DMS 273 treated with DMSO at 0.1 percent for 48 hours (cell line): ENCODE data around the gene IRF1.
"Not testable (repeated sequence)": the region's sequence is repeated elsewhere in the genome, so short reads cannot be mapped to it uniquely, and the experiment has no call there.

Source experiments
- DNase-seq: peaks from one replicate; lab custom pipeline; 2025; lab: John Stamatoyannopoulos, UW

IRF1 gene

GRCh38 chr5:132486318-132487094, 4.1 kb downstream of the IRF1 start:
- no peak for DNase-seq

GRCh38 chr5:132485641-132486317, 4.8 kb downstream of the IRF1 start:
- no peak for DNase-seq

- DNase-seq = not testable (repeated sequence)
These were observed 5.5 kb downstream of the IRF1 start for GRCh38 chr5:132484876-132485640.

- DNase-seq = no peak
These were observed 6.2 kb downstream of the IRF1 start for GRCh38 chr5:132484391-132484725.

- DNase-seq = no peak
These were observed 6.7 kb downstream of the IRF1 start for GRCh38 chr5:132483661-132484390.

- no peak for DNase-seq
These were observed 7.5 kb downstream of the IRF1 start for GRCh38 chr5:132483101-132483500.

- no peak for DNase-seq
These were observed 8.9 kb downstream of the IRF1 start for GRCh38 chr5:132481596-132482211.

- DNase-seq = no peak
These were observed 9.5 kb downstream of the IRF1 start for GRCh38 chr5:132480893-132481595.

- DNase-seq = no peak
These were observed 10.1 kb downstream of the IRF1 start for GRCh38 chr5:132480546-132480892.

- no peak for DNase-seq
These were observed 10.5 kb downstream of the IRF1 start for GRCh38 chr5:132480042-132480441.

GRCh38 chr5:132479111-132479951, 11.2 kb downstream of the IRF1 start:
- no peak for DNase-seq

GRCh38 chr5:132478366-132478871, 12.2 kb downstream of the IRF1 start:
- DNase-seq = no peak

- DNase-seq = no peak
These were observed 12.7 kb downstream of the IRF1 start for GRCh38 chr5:132477784-132478365.

- DNase-seq = no peak
These were observed 13.4 kb downstream of the IRF1 start for GRCh38 chr5:132476876-132477781.

GRCh38 chr5:132475987-132476875, 14.3 kb downstream of the IRF1 start:
- DNase-seq = no peak

- DNase-seq = no peak
These were observed 15.1 kb downstream of the IRF1 start for GRCh38 chr5:132475497-132475882.

GRCh38 chr5:132474881-132475496, 15.6 kb downstream of the IRF1 start:
- DNase-seq = no peak
